ENCODE data around the gene RAMP1.
"Not testable (repeated sequence)": the region's sequence is repeated elsewhere in the genome, so short reads cannot be mapped to it uniquely, and the experiment has no call there.

RAMP1 gene
- total RNA-seq = 0.81 to 16.0 (median 5.5) reads per million in 17 experiments

GRCh38 chr2:237859533-237860272 is at the start of gene RAMP1:
Gene RAMP1 (plus strand): TSS chr2:237859623. CDS start chr2:237859676, 53 bp downstream.
- DNase-seq = peak; percentile 29 to 53 (median 38)

- DNase-seq = no peak
Measured at GRCh38 chr2:237815637-237816036, 43.8 kb upstream of the RAMP1 start.

- DNase-seq = no peak
Measured at GRCh38 chr2:237816531-237816930, 42.9 kb upstream of the RAMP1 start.

- peak in 2 of 4 experiments; percentile 51 for DNase-seq
Measured at GRCh38 chr2:237818066-237818473, 41.4 kb upstream of the RAMP1 start.

GRCh38 chr2:237819231-237819630 is 40.2 kb upstream of the RAMP1 start:
- peak; percentile 19 to 64 (median 49) for DNase-seq

- DNase-seq = no peak
Measured at GRCh38 chr2:237820421-237820820, 39.0 kb upstream of the RAMP1 start.

- no peak for DNase-seq
Measured at GRCh38 chr2:237823544-237823943, 35.9 kb upstream of the RAMP1 start.

- no peak for DNase-seq
Measured at GRCh38 chr2:237824085-237824484, 35.3 kb upstream of the RAMP1 start.

GRCh38 chr2:237827421-237827987 is 31.9 kb upstream of the RAMP1 start:
- DNase-seq = no peak

- DNase-seq = no peak
Measured at GRCh38 chr2:237830522-237830921, 28.9 kb upstream of the RAMP1 start.

- no peak for DNase-seq
Measured at GRCh38 chr2:237833546-237833945, 25.9 kb upstream of the RAMP1 start.

GRCh38 chr2:237835372-237835771 is 24.1 kb upstream of the RAMP1 start:
- no peak for DNase-seq

GRCh38 chr2:237841051-237841450 is 18.4 kb upstream of the RAMP1 start:
- DNase-seq = no peak

- DNase-seq = not testable (repeated sequence)
Measured at GRCh38 chr2:237848940-237849339, 10.5 kb upstream of the RAMP1 start.

GRCh38 chr2:237854295-237854694 is 5.1 kb upstream of the RAMP1 start:
- no peak for DNase-seq

GRCh38 chr2:237857791-237858190 is 1.6 kb upstream of the RAMP1 start:
- DNase-seq = no peak

GRCh38 chr2:237858294-237859081 is 935 bp upstream of the RAMP1 start:
- peak; percentile 85 to 89 (median 88) for DNase-seq

- no peak for DNase-seq
Measured at GRCh38 chr2:237859082-237859433, 365 bp upstream of the RAMP1 start.

GRCh38 chr2:237860273-237860935 is 981 bp downstream of the RAMP1 start:
- DNase-seq = peak in 3 of 4 experiments; percentile 21 to 46 (median 35)

- DNase-seq = no peak
Measured at GRCh38 chr2:237861875-237862527, 2.6 kb downstream of the RAMP1 start.

- no peak for DNase-seq
Measured at GRCh38 chr2:237862528-237862895, 3.1 kb downstream of the RAMP1 start.

GRCh38 chr2:237863102-237863511 is 3.7 kb downstream of the RAMP1 start:
- DNase-seq = no peak
